Measurements from ENCODE around the gene KLHL8.

GRCh38 chr4:87117051-87117731 is 103.2 kb downstream of the KLHL8 start:
- TF ChIP-seq, protein P1, sequence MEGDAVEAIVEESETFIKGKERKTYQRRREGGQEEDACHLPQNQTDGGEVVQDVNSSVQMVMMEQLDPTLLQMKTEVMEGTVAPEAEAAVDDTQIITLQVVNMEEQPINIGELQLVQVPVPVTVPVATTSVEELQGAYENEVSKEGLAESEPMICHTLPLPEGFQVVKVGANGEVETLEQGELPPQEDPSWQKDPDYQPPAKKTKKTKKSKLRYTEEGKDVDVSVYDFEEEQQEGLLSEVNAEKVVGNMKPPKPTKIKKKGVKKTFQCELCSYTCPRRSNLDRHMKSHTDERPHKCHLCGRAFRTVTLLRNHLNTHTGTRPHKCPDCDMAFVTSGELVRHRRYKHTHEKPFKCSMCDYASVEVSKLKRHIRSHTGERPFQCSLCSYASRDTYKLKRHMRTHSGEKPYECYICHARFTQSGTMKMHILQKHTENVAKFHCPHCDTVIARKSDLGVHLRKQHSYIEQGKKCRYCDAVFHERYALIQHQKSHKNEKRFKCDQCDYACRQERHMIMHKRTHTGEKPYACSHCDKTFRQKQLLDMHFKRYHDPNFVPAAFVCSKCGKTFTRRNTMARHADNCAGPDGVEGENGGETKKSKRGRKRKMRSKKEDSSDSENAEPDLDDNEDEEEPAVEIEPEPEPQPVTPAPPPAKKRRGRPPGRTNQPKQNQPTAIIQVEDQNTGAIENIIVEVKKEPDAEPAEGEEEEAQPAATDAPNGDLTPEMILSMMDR (IDR thresholded peaks at IDR 0.05) = no peak
- TF ChIP-seq POLR2A (IDR thresholded peaks at IDR 0.05) = no peak
